GM12865 (cell line): ENCODE results near the gene CCDC150.

Experiments used
- DNase-seq: peaks from one replicate; pipeline ENCODE4 v3.0.0; 2010; ENCODE audit warnings: low read depth
- H3K4me3 ChIP-seq: 2 replicates; pipeline ENCODE4 v1.5.1; 2011; ENCODE audit warnings: mild to moderate bottlenecking, low read depth, low read length, control low read depth
- TF ChIP-seq, protein P1 (sequence below): IDR thresholded peaks from 2 replicates; pipeline ENCODE4 v1.5.1; 2011; ENCODE audit warnings: low read length, control low read depth, low read depth, inconsistent platforms; ENCODE audit not compliant: insufficient read depth; ENCODE audit errors: missing control alignments

The CCDC150 gene

DNA sequence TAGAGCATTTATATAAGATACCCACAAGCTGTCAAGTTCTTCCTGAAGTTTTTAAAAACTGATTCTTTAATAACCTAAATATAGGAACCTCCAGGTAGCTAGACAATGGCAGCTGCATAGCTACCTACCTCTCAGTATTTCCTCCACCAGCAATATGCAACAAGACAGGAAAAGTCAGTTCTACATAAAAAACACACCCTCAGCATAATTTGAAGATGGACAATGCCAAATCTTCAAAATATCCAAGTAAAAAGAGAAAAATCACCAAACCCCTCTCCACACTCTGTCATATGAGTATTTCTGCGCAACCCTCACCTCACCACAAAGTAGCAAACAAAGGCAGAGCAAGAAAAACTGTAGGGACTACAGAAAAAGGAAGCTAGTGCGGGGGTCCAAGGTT, 108.6 kb downstream of the CCDC150 start:
- TF ChIP-seq, protein P1, sequence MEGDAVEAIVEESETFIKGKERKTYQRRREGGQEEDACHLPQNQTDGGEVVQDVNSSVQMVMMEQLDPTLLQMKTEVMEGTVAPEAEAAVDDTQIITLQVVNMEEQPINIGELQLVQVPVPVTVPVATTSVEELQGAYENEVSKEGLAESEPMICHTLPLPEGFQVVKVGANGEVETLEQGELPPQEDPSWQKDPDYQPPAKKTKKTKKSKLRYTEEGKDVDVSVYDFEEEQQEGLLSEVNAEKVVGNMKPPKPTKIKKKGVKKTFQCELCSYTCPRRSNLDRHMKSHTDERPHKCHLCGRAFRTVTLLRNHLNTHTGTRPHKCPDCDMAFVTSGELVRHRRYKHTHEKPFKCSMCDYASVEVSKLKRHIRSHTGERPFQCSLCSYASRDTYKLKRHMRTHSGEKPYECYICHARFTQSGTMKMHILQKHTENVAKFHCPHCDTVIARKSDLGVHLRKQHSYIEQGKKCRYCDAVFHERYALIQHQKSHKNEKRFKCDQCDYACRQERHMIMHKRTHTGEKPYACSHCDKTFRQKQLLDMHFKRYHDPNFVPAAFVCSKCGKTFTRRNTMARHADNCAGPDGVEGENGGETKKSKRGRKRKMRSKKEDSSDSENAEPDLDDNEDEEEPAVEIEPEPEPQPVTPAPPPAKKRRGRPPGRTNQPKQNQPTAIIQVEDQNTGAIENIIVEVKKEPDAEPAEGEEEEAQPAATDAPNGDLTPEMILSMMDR: no peak

DNA sequence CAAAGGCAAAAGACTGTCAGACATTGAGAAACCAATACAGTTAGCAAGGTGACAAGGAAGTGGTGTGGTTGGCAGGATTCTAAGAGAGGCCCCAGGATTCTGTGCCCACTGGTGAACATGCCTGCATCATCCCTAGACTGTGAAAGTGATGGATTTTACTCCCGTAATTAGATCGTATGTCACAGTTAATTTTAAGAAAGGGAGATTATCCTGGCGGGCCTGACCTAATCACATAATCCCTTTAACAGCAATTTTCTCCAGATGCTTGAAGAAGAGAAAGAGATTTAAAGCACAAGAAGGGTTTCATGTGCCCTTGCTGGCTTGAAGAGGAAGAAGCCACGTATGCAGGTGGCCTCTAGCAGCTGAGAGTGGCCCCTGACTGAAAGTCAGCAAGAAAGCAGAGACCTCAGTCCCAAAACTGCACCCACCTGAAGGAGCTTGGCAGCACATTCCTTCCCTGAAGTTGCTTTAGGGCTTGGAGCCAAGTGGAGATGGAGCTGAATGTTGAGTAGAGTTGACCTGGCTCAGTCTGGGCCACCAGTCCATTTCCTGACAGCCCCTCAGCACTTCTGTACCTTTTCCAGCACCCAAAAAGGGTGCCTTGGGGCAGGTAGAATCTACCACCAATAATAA, 110.9 kb downstream of the CCDC150 start:
- no peak for DNase-seq
- no peak overlapping the region for H3K4me3 ChIP-seq
- TF ChIP-seq, protein P1: no peak

More for the DNA sequence above, 108.6 kb downstream of the CCDC150 start:
- DNase-seq: no peak
- no peak overlapping the region for H3K4me3 ChIP-seq

DNA sequence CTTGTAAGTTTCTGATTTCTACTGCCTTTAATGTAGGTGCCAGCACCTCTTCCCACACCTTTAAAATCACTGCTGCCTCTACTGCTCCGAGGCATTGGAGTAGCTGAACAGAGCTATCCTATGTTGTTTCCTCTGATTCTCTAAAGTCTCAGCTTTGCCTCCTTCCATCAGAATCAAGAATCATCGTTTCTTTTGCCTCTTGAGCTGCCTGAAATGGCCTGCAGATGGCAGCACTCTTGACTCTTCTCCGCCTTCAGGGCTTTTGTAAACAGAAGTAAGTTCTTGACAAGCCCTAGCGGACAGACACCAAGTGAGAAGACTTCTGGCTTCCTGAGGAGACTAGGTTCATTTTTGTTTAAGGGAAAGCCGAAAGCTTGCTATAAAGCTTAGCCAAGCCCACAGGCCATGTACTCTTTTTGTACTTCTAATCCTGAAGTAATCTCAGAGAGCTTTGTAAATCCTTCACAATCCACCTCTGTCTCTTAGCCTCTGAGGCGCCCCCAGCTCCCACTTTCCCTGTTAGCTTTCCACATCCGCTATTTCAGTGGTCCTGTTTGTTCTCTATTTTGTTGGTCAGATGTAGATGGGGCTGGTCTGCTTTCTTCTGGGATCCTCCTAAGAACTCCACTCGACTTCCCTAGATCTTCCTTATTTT, 111.6 kb downstream of the CCDC150 start:
- TF ChIP-seq, protein P1: peak; percentile 63
- H3K4me3 ChIP-seq: no peak overlapping the region
- DNase-seq: peak; percentile 76

DNA sequence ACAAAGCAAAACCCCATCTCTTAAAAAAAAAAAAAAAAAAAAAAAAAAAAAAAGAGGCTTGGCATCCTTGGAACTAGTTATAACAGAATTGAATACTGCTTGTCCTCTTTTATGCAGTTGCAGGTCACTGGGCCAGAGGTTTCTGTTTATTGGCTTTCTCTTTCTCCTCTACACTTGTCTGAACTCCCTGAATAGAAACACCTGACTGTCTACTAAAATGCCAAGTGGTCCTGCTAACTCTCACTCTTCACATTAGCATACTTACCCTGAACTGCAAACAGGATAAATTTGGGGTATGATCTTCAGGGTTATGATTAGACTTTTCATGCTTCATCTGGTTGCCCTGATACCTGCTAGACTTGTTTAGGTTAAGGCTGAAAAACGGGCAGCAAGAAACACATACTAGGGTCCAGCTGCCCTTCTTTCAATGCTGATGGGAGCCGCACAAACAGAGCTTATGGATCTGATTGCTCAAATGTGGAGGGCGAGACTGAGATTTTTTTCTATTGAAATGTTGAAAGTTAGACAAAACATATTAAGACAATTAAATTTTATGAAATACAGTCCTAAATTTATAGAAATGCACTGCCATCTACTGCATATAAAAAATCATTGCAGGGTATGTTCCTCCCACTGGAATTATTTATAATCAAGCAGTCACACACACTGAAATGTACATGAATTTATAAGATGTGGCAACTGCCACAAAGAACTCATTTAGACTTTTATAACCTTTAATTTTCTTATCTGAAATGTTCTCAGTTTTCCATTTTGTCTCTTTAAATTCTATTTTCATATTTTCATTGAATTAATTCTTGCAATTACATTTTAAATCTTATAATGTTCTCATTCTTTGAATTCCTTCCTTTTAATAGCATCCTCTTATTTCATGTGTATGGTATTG, 119.2 kb downstream of the CCDC150 start:
- DNase-seq: no peak
- TF ChIP-seq, protein P1: no peak

DNA sequence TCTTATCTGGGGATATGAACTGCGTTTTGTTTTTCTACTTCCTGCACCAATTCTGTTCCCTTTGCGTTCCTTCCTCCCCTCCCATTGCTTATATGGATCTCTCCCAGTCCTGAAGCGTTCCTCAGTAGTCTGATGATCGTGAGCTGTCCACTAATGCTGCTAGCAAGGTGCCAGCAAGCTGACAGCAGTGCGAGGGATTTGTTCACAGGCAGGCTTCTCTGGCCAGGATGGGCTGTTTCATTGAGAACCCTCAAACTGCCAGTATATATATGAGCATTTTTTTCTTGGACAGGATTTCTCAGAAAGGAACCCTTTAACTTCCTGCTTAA, 119.8 kb downstream of the CCDC150 start:
- TF ChIP-seq, protein P1: no peak
- DNase-seq: no peak
- H3K4me3 ChIP-seq: no peak overlapping the region

More for the DNA sequence above, 119.2 kb downstream of the CCDC150 start:
- H3K4me3 ChIP-seq: no peak overlapping the region

DNA sequence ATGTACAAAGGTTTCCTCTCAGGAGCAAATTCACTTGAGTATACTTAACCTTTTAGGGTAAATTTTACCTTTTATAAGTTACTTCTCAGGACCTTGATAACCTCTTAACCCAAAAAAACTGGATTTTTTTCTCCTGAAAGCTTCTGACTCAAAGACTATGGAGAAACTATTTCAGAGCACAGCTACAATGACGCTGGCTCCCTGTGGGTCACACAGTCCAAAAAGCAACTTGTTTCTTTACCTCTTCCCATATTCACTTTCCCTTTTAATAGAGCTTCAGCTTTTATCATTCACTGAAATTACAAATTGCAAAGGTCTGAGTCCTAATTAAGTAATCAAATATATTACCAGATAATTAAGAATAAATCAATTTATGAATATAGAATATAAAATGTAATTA, 127.6 kb downstream of the CCDC150 start:
- DNase-seq: no peak
- no peak overlapping the region for H3K4me3 ChIP-seq
- TF ChIP-seq, protein P1: no peak
